GM12878 (cell line): ENCODE results near the gene SLC6A1. TPM values are rescaled to one million over a fixed set of nuclear protein-coding genes. Genes with fewer than 3 reads are reported as not detected.

Source experiments
- ATAC-seq: fragments of 200-7000 bp; cut with Tn5 transposase; 3 replicates; pipeline ENCODE4 v1.9.1; 2020; ENCODE audit warnings: mild to moderate bottlenecking, moderate library complexity
- BruUV-seq: library from RNA; stranded (reverse); fragments of 400-500 nt; replicated peaks from 2 replicates; lab custom pipeline; 2021; lab: Mats Ljungman, UMichigan
- CTCF ChIA-PET: fragments of 300-600 bp; sonication (Branson Sonifier 250); formaldehyde crosslinking; extraction: SDS; loops from one replicate; lab custom pipeline; 2021; ENCODE audit warnings: inconsistent platforms; lab: Yijun Ruan, JAX
- POLR2A ChIA-PET: fragments of 350-600 bp; formaldehyde crosslinking; extraction: SDS; loops from one replicate; lab custom pipeline; 2021; ENCODE audit warnings: inconsistent platforms; lab: Charles Lee
- RAD21 ChIA-PET: fragments of 300-600 bp; sonication (Branson Sonifier 250); formaldehyde crosslinking; loops from one replicate; lab custom pipeline; 2023; ENCODE audit warnings: antibody characterized with exemption; ENCODE audit not compliant: unreplicated experiment; lab: Charles Lee
- SMC1A ChIA-PET: fragments of 300-600 bp; sonication (Branson Sonifier 250); formaldehyde crosslinking; loops from one replicate; lab custom pipeline; 2023; ENCODE audit not compliant: unreplicated experiment, uncharacterized antibody; lab: Charles Lee
- DNase-seq: peaks from one replicate; pipeline ENCODE4 v3.0.0-alpha.2; 2011; ENCODE audit warnings: low read depth, low spot score
- FAIRE-seq: peaks from 3 replicates; lab custom pipeline; 2011; peaks lifted over from hg19 to GRCh38; lab: Jason Lieb, UNC
- H2AFZ ChIP-seq: 2 replicates; pipeline ENCODE4 v1.6.0; 2011; ENCODE audit warnings: low read depth, low read length, control low read depth; ENCODE audit not compliant: control insufficient read depth
- H3K27ac ChIP-seq: 2 replicates; pipeline ENCODE4 v1.5.1; 2011; ENCODE audit warnings: control low read depth; ENCODE audit not compliant: control insufficient read depth, insufficient read depth
- H3K27me3 ChIP-seq, 2 experiments: replicated peaks in 1 of 2; 2 replicates each; pipeline versions ENCODE4 v1.6.0 to v1.6.1; 2011; ENCODE audit warnings: low read length in 1 of 2; ENCODE audit not compliant: control insufficient read depth in 2 of 2, insufficient read depth in 2 of 2
- H3K36me3 ChIP-seq, 2 experiments: 2 replicates each; pipeline ENCODE4 v1.5.1; 2011; ENCODE audit warnings: low read length in 1 of 2; ENCODE audit not compliant: control insufficient read depth in 2 of 2, insufficient read depth in 2 of 2
- H3K4me1 ChIP-seq: 2 replicates; pipeline ENCODE4 v1.6.1; 2011; ENCODE audit warnings: mild to moderate bottlenecking, low read length, moderate library complexity, mixed read lengths; ENCODE audit not compliant: control insufficient read depth, insufficient read depth
- H3K4me2 ChIP-seq: 2 replicates; pipeline ENCODE4 v1.6.0; 2011; ENCODE audit warnings: control low read depth; ENCODE audit not compliant: control insufficient read depth, insufficient read depth
- H3K4me3 ChIP-seq: fragments of 200-600 bp; sonication (generic); 2 replicates; pipeline ENCODE4 v1.5.1; 2016
- H3K79me2 ChIP-seq: 2 replicates; pipeline ENCODE4 v1.6.0; 2011; ENCODE audit warnings: low read length; ENCODE audit not compliant: control insufficient read depth, insufficient read depth
- H3K9ac ChIP-seq: 2 replicates; pipeline ENCODE4 v1.8.0; 2011; ENCODE audit warnings: low read length, control low read depth, mixed read lengths; ENCODE audit not compliant: control insufficient read depth, insufficient read depth
- H3K9me3 ChIP-seq: replicated peaks from 3 replicates; pipeline ENCODE4 v1.5.1; 2011; ENCODE audit warnings: mild to moderate bottlenecking, low read length; ENCODE audit not compliant: control insufficient read depth, insufficient read depth
- H4K20me1 ChIP-seq: 2 replicates; pipeline ENCODE4 v1.6.0; 2011; ENCODE audit not compliant: control insufficient read depth, insufficient read depth
- ASH2L ChIP-seq: fragments of 300-600, 200-600 bp; sonication (generic); IDR thresholded peaks from 2 replicates; pipeline ENCODE4 v1.6.1; 2017; ENCODE audit warnings: low read depth, mild to moderate bottlenecking, borderline replicate concordance
- BCL3 ChIP-seq: IDR thresholded peaks from 2 replicates; pipeline ENCODE4 v1.6.1; 2011; ENCODE audit warnings: borderline replicate concordance, low read depth, mild to moderate bottlenecking, moderate library complexity, low read length; ENCODE audit not compliant: insufficient read depth, poor library complexity, severe bottlenecking
- CEBPB ChIP-seq, 2 experiments: fragments of 150-350 bp in 1 of 2; IDR thresholded peaks; 2 replicates each; pipeline ENCODE4 v1.6.1; 2012 to 2014; ENCODE audit warnings: low read depth in 2 of 2, low read length in 2 of 2, borderline replicate concordance in 1 of 2, inconsistent platforms in 1 of 2
- KAT2A ChIP-seq: conservative IDR thresholded peaks from 2 replicates; pipeline ENCODE4 v1.6.1; 2011; ENCODE audit warnings: low read depth, low read length; ENCODE audit not compliant: control insufficient read depth
- MTA3 ChIP-seq: IDR thresholded peaks from 2 replicates; pipeline ENCODE4 v1.6.1; 2012; ENCODE audit warnings: low read length, inconsistent platforms, borderline replicate concordance
- NR2C2 ChIP-seq: IDR thresholded peaks from 2 replicates; pipeline ENCODE4 v1.6.1; 2011; ENCODE audit warnings: borderline replicate concordance, low read depth; ENCODE audit not compliant: control insufficient read depth, insufficient read length
- SMAD5 ChIP-seq: IDR thresholded peaks from 2 replicates; pipeline ENCODE4 v1.6.1; 2016; ENCODE audit warnings: antibody characterized with exemption, low read depth
- STAT1 ChIP-seq: fragments of 450-650 bp; conservative IDR thresholded peaks from 2 replicates; pipeline ENCODE4 v1.6.1; 2014; ENCODE audit warnings: antibody characterized with exemption, mild to moderate bottlenecking
- WGBS: methylation state at CpG from one replicate; pipeline ENCODE4 v1.1.6; 2016; ENCODE audit warnings: low lambda C conversion rate; ENCODE audit not compliant: insufficient replicate concordance, insufficient coverage; ENCODE audit errors: missing lambda C conversion rate; 5-methylcytosine and 5-hydroxymethylcytosine counted together
- in situ Hi-C: fragments of 300-500 bp; cut with MboI; formaldehyde crosslinking; loops from 9 replicates; pipeline ENCODE4 v1.14.3; 2018; ENCODE audit warnings: mixed read lengths
- intact Hi-C: fragments of 100-400 bp; cut with micrococcal nuclease; formaldehyde crosslinking; loops from one replicate; pipeline ENCODE4 v1.14.2; 2022; ENCODE audit not compliant: unreplicated experiment
- polyA plus RNA-seq, 11 experiments: library from polyadenylated mRNA; depleted of rRNA in 4 of 11; unstranded in 6 of 11; stranded (reverse) in 5 of 11; fragments of >200 nt; fragmentation: Nextera tagmentation in 4 of 11; fragmentation: Illumina TruSeq in 1 of 11; extraction: Ambion mirVana in 4 of 11; extraction: Trizol in 1 of 11; gene quantifications; 1 replicate in 1 of 11; 2 replicates in 10 of 11; pipeline versions ENCODE4 v1.2.1 to v1.2.3, GENCODE V29; 2011 to 2016; ENCODE audit warnings: inconsistent platforms in 2 of 11, missing spikeins in 2 of 11, low read depth in 1 of 11
- total RNA-seq, 4 experiments: library from RNA; depleted of rRNA in 3 of 4; stranded (reverse); fragments of >200 nt in 3 of 4; fragmentation: Illumina TruSeq in 1 of 4; extraction: Trizol in 1 of 4; gene quantifications; 2 replicates each; pipeline versions ENCODE4 v1.2.1 to v1.2.3, GENCODE V29; 2013 to 2021

SLC6A1 gene
- total and polyA plus RNA-seq, 10 of the 15 experiments (the other 5 are each of a cell fraction or from before 2014, with no cell fraction given), result not detected

- in situ Hi-C loops (no loop called here), intact Hi-C loops (no loop called here)
- Histone ChIP-seq H3K4me2 (no peak overlapping the region), H3K9ac (no peak overlapping the region), H3K79me2 (no peaks in the 10 kb centered on the region), H3K9me3 (no peaks in the 10 kb centered on the region), H3K36me3 (no peaks in the 10 kb centered on the region), H2AFZ (no peak overlapping the region), H3K4me1 (no peaks in the 10 kb centered on the region), H3K27ac (no peak overlapping the region), H3K4me3 (no peak overlapping the region), H3K27me3 (peaks cover 0 to 2% of the 10 kb centered on the region in 2 experiments; a peak in 3 of 4 replicates), H4K20me1 (no peaks in the 10 kb centered on the region)
- ATAC-seq, result no peak
- POLR2A ChIA-PET, result no interaction called here
- SMC1A ChIA-PET, result no interaction called here
- WGBS, result 1% methylated on average over 6 of the region's 6 CpGs
- no peak for FAIRE-seq
- DNase-seq, result no peak
- RAD21 ChIA-PET, result no interaction called here
- TF ChIP-seq STAT1 (no peak), ASH2L (no peak), NR2C2 (no peak), SMAD5 (no peak), CEBPB (IDR thresholded peaks at IDR 0.05; ENCODE audit: borderline replicate concordance in 1 of 2, low read depth in 2 of 2, low read length in 2 of 2) (no peak), BCL3 (no peak), KAT2A (no peak), MTA3 (no peak)
- BruUV-seq, result no TSS peak
- CTCF ChIA-PET, result no interaction called here
Observed at GRCh38 chr3:11005686-11006256, 13.2 kb downstream of the SLC6A1 start.
